ENCODE results near the gene PIP4K2A.

PIP4K2A gene

DNA sequence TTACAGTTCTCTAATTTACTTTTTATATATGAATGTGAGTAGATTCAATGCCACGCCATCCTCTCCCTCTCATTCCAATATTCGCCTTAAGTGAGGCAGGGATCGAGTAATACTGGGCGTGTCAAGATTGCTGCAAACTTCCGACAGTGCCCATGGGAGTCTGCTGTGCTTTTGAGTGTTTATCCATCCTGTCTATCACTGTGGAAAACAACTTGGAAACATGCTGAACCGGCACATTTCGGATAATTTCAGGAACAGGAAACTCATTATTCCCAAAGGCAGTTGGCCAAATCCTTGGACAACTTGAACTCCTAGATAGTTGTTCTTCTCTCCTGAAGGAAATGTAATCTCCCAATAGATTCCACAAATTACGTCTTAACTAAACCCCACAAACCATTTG is 28.5 kb downstream of the PIP4K2A start:
- H2AFZ ChIP-seq (ENCODE audit: low read depth, low read length) = no peak overlapping the region
- H3K27me3 ChIP-seq (ENCODE audit: low read depth, low read length) = no peaks in the 10 kb centered on the region
- no peaks in the 10 kb centered on the region for H3K36me3 ChIP-seq (replicated peaks; ENCODE audit: low read depth, low read length)
- H3K4me3 ChIP-seq (ENCODE audit: low read length) = no peak overlapping the region
- peaks cover 48% of the 10 kb centered on the region for H3K4me1 ChIP-seq (ENCODE audit: low read length)
- H3K9ac ChIP-seq (ENCODE audit: low read length) = no peak overlapping the region
- no peak for TF ChIP-seq CTCF (IDR thresholded peaks at IDR 0.05; ENCODE audit: low read depth, low read length)
- TF ChIP-seq EZH2phosphoT487 (IDR thresholded peaks at IDR 0.05; ENCODE audit: low read depth) = no peak
- peaks cover 26% of the 10 kb centered on the region for H4K20me1 ChIP-seq (ENCODE audit: insufficient read depth, low read length)
- no peak overlapping the region for H3K4me2 ChIP-seq (ENCODE audit: low read length)
- no peak overlapping the region for H3K27ac ChIP-seq (ENCODE audit: low read length)
- no peaks in the 10 kb centered on the region for H3K9me3 ChIP-seq (ENCODE audit: insufficient read depth, low read length)
- peaks cover 95% of the 10 kb centered on the region for H3K79me2 ChIP-seq (ENCODE audit: low read length)

DNA sequence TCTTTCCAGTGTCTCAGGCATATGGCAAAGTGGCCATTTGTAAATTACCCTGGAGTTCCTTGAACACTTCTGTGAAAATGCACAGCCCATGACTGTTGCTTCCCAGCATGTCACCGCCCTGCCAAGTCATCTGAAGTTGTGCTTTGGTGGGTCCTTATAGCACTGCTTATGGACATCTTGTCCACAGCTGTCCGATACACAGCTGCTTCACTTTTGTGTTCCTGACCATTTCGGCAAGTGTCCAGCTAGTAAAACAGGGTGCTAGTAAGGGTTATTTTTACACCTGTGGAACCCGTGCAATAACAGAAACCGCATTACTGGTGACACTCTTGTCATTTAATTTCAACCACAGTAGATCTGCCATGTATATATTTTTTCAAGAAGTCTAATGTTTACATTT is 29.7 kb downstream of the PIP4K2A start:
- peaks cover 36% of the 10 kb centered on the region for H3K4me1 ChIP-seq (ENCODE audit: low read length)
- no peak overlapping the region for H3K9ac ChIP-seq (ENCODE audit: low read length)
- peak overlapping the region; percentile 99 for H3K4me2 ChIP-seq (ENCODE audit: low read length)
- no peak overlapping the region for H2AFZ ChIP-seq (ENCODE audit: low read depth, low read length)
- H4K20me1 ChIP-seq (ENCODE audit: insufficient read depth, low read length) = peaks cover 20% of the 10 kb centered on the region
- TF ChIP-seq CTCF (IDR thresholded peaks at IDR 0.05; ENCODE audit: low read depth, low read length) = no peak
- no peak for TF ChIP-seq EZH2phosphoT487 (IDR thresholded peaks at IDR 0.05; ENCODE audit: low read depth)
- H3K4me3 ChIP-seq (ENCODE audit: low read length) = no peak overlapping the region; the same call in 1 of the 2 replicates
- H3K27me3 ChIP-seq (ENCODE audit: low read depth, low read length) = no peaks in the 10 kb centered on the region
- H3K27ac ChIP-seq (ENCODE audit: low read length) = peak overlapping the region; percentile 93; the same call in 1 of the 2 replicates
- H3K36me3 ChIP-seq (replicated peaks; ENCODE audit: low read depth, low read length) = no peaks in the 10 kb centered on the region
- H3K9me3 ChIP-seq (ENCODE audit: insufficient read depth, low read length) = no peaks in the 10 kb centered on the region
- peaks cover 92% of the 10 kb centered on the region for H3K79me2 ChIP-seq (ENCODE audit: low read length)

GRCh38 chr10:22683140-22683389 is 31.3 kb downstream of the PIP4K2A start:
- Histone ChIP-seq H2AFZ (ENCODE audit: low read depth, low read length) (no peak overlapping the region), H3K27me3 (ENCODE audit: low read depth, low read length) (no peaks in the 10 kb centered on the region), H3K79me2 (ENCODE audit: low read length) (peaks cover 88% of the 10 kb centered on the region), H3K4me2 (ENCODE audit: low read length) (peak overlapping the region; percentile 99), H3K9ac (ENCODE audit: low read length) (peak overlapping the region; percentile 59), H3K9me3 (ENCODE audit: insufficient read depth, low read length) (no peaks in the 10 kb centered on the region), H4K20me1 (ENCODE audit: insufficient read depth, low read length) (peaks cover 20% of the 10 kb centered on the region), H3K4me3 (ENCODE audit: low read length) (peak overlapping the region; percentile 77), H3K27ac (ENCODE audit: low read length) (peak overlapping the region; percentile 93), H3K36me3 (replicated peaks; ENCODE audit: low read depth, low read length) (no peaks in the 10 kb centered on the region), H3K4me1 (ENCODE audit: low read length) (peaks cover 36% of the 10 kb centered on the region)
- TF ChIP-seq EZH2phosphoT487 (IDR thresholded peaks at IDR 0.05; ENCODE audit: low read depth) (no peak), CTCF (IDR thresholded peaks at IDR 0.05; ENCODE audit: low read depth, low read length) (no peak)

DNA sequence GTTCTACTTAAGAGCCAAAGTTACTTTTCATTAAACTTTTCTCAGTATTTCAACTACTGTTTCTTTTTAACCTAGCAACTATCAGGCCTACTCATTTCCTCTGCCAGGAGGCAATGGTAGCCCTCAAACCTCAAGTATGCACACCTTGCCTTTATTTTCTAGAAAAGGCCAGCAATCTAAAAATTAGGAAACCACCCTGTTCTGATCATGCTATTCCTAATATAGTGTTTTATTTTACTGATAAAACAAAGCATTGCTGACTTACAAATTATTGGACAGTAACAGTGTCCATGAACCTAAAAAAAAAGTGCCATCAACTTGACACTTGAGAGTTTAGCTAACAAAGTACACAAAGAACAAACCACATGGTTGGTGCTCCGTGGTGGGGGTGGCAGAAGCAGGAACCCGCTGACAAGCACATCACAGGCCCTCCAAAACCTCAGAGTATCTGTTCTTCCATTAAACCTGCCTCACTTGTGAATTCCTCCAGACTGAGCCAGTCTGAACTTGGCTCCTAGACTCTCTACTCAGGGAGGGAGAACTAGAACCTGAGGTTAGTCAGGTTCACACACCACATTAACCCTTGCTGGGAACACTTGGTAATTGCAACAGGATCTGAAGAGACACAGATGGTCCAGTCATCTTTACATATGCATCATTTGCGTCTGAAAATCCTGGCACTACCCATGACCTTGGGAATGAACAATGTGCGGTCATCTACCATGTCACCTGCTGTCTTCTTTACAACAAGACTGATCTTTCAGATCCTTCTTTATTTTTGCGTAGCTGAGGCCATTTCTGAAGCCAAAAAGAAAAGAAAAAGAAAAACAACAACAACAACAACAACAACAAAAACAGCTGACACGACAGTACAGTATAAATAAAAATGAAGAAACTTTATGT is 31.9 kb downstream of the PIP4K2A start:
- peak overlapping the region; percentile 93 for H3K27ac ChIP-seq (ENCODE audit: low read length)

More for the DNA sequence above, 31.9 kb downstream of the PIP4K2A start:
- Histone ChIP-seq H3K9me3 (ENCODE audit: insufficient read depth, low read length) (no peaks in the 10 kb centered on the region), H2AFZ (ENCODE audit: low read depth, low read length) (no peak overlapping the region), H3K4me1 (ENCODE audit: low read length) (peaks cover 36% of the 10 kb centered on the region), H3K36me3 (replicated peaks; ENCODE audit: low read depth, low read length) (no peaks in the 10 kb centered on the region), H3K4me3 (ENCODE audit: low read length) (peak overlapping the region; percentile 77), H3K79me2 (ENCODE audit: low read length) (peaks cover 88% of the 10 kb centered on the region), H4K20me1 (ENCODE audit: insufficient read depth, low read length) (peaks cover 22% of the 10 kb centered on the region), H3K27me3 (ENCODE audit: low read depth, low read length) (no peaks in the 10 kb centered on the region), H3K9ac (ENCODE audit: low read length) (peak overlapping the region; percentile 59), H3K4me2 (ENCODE audit: low read length) (peak overlapping the region; percentile 99)
- TF ChIP-seq CTCF (IDR thresholded peaks at IDR 0.05; ENCODE audit: low read depth, low read length) (no peak), EZH2phosphoT487 (IDR thresholded peaks at IDR 0.05; ENCODE audit: low read depth) (no peak)
